Measurements from ENCODE around the gene POP5.

DNA sequence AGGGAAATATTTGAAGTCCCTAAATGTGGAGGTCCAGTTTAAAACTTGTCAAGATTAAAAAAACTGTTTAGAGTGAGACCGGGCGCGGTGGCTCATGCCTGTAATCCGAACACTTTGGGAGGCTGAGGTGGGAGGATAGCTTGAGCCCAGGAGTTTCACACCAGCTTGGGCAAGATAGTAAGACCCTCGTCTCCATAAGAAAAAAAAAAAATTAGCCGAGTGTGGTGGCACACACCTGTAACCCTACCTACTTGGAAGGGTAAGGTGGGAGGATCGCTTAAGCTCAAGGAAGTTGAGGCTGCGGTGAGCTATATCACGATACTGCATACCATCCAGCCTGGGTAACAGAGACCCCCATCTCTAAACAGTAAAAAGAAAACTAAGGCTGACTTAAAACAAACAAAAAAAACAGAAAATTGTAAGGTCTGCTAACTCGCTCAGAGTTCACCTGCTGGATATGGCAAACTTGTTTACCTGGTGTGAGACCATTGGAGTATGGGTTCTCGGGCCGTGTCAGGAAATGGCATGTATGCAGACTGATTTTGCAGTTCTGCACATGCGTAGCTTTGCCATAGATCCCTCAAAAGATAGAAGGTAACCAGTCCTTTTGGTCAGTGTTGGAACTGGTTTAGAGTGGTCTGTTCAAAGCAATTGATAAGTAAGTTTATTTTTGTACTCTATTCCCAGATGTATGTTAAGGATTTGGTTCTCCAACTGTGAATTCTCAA lies 45.0 kb downstream of the POP5 start:
- TF ChIP-seq EZH2 (IDR thresholded peaks at IDR 0.05) (no peak), POLR2AphosphoS5 (IDR thresholded peaks at IDR 0.05; ENCODE audit: borderline replicate concordance, low read depth, low read length) (no peak)

All from SK-N-MC (cell line).